Dermis blood vessel endothelial cell (primary cell): ENCODE results near the gene VWA5A. TPM values are rescaled to one million over a fixed set of nuclear protein-coding genes. Genes with fewer than 3 reads are reported as not detected.

Experiments
- DNase-seq: peaks from one replicate; pipeline ENCODE4 v3.0.0; 2010
- total RNA-seq: library from RNA; depleted of rRNA; stranded (reverse); fragments of >200 nt; gene quantifications from 2 replicates; pipeline ENCODE4 v1.2.3, GENCODE V29; 2014

VWA5A gene
- total RNA-seq: 7.8 and 8.2 TPM in 2 replicates

GRCh38 chr11:124114942-124115781 lies at the start of gene VWA5A:
Gene VWA5A (plus strand): TSS chr11:124115450. CDS start chr11:124117512, 2,062 bp downstream.
- DNase-seq: peak; percentile 90

GRCh38 chr11:124068601-124069110 lies 46.6 kb upstream of the VWA5A start:
- no peak for DNase-seq

- DNase-seq: peak; percentile 79
Measured at GRCh38 chr11:124069429-124070401, 45.5 kb upstream of the VWA5A start.

GRCh38 chr11:124070915-124071622 lies 44.2 kb upstream of the VWA5A start:
- peak; percentile 92 for DNase-seq

- DNase-seq: peak; percentile 3
Measured at GRCh38 chr11:124071623-124071948, 43.7 kb upstream of the VWA5A start.

GRCh38 chr11:124072147-124072546 lies 43.1 kb upstream of the VWA5A start:
- no peak for DNase-seq

GRCh38 chr11:124074554-124074953 lies 40.7 kb upstream of the VWA5A start:
- DNase-seq: no peak

GRCh38 chr11:124075492-124075840 lies 39.8 kb upstream of the VWA5A start:
- DNase-seq: no peak

GRCh38 chr11:124075841-124076651 lies 39.2 kb upstream of the VWA5A start:
- DNase-seq: peak; percentile 35

GRCh38 chr11:124077266-124077665 lies 38.0 kb upstream of the VWA5A start:
- no peak for DNase-seq

GRCh38 chr11:124078591-124078990 lies 36.7 kb upstream of the VWA5A start:
- no peak for DNase-seq

GRCh38 chr11:124079631-124080326 lies 35.5 kb upstream of the VWA5A start:
- no peak for DNase-seq

- DNase-seq: no peak
Measured at GRCh38 chr11:124080327-124081001, 34.8 kb upstream of the VWA5A start.

GRCh38 chr11:124081483-124081882 lies 33.8 kb upstream of the VWA5A start:
- DNase-seq: no peak

GRCh38 chr11:124082371-124082770 lies 32.9 kb upstream of the VWA5A start:
- no peak for DNase-seq

- no peak for DNase-seq
Measured at GRCh38 chr11:124085583-124085982, 29.7 kb upstream of the VWA5A start.

GRCh38 chr11:124085997-124086846 lies 29.0 kb upstream of the VWA5A start:
- DNase-seq: no peak

GRCh38 chr11:124090996-124091395 lies 24.3 kb upstream of the VWA5A start:
- no peak for DNase-seq

GRCh38 chr11:124093330-124093729 lies 21.9 kb upstream of the VWA5A start:
- no peak for DNase-seq

GRCh38 chr11:124094731-124095130 lies 20.5 kb upstream of the VWA5A start:
- DNase-seq: no peak
